Myocyte (in vitro differentiated cells): ENCODE measurements around the gene STXBP5L. TPM values are rescaled to one million over a fixed set of nuclear protein-coding genes. Genes with fewer than 3 reads are reported as not detected.
"Not testable (repeated sequence)": the region's sequence is repeated elsewhere in the genome, so short reads cannot be mapped to it uniquely, and the experiment has no call there.

Source experiments
- DNase-seq: peaks from one replicate; pipeline ENCODE4 v3.0.0-alpha.2; 2012; ENCODE audit warnings: low read depth
- total RNA-seq: library from RNA; depleted of rRNA; stranded (reverse); fragments of >200 nt; gene quantifications from 2 replicates; pipeline ENCODE4 v1.2.3, GENCODE V29; 2014

The STXBP5L gene
- total RNA-seq, 1 donor from 2014 or later: 0.19 TPM

GRCh38 chr3:121228971-121229370 is 321.0 kb downstream of the STXBP5L start:
- no peak for DNase-seq

- not testable (repeated sequence) for DNase-seq
Measured at GRCh38 chr3:121230194-121230593, 322.2 kb downstream of the STXBP5L start.

- DNase-seq: no peak
Measured at GRCh38 chr3:121231872-121232271, 323.9 kb downstream of the STXBP5L start.

- no peak for DNase-seq
Measured at GRCh38 chr3:121232309-121233225, 324.6 kb downstream of the STXBP5L start.

GRCh38 chr3:121243208-121243607 is 335.2 kb downstream of the STXBP5L start:
- no peak for DNase-seq

GRCh38 chr3:121252676-121253075 is 344.7 kb downstream of the STXBP5L start:
- no peak for DNase-seq

- DNase-seq: no peak
Measured at GRCh38 chr3:121269389-121269788, 361.4 kb downstream of the STXBP5L start.

- no peak for DNase-seq
Measured at GRCh38 chr3:121274411-121274810, 366.4 kb downstream of the STXBP5L start.

GRCh38 chr3:121295452-121295851 is 387.4 kb downstream of the STXBP5L start:
- no peak for DNase-seq

GRCh38 chr3:121295979-121296378 is 388.0 kb downstream of the STXBP5L start:
- no peak for DNase-seq

- DNase-seq: no peak
Measured at GRCh38 chr3:121324320-121324719, 416.3 kb downstream of the STXBP5L start.

- no peak for DNase-seq
Measured at GRCh38 chr3:121330118-121330517, 422.1 kb downstream of the STXBP5L start.

GRCh38 chr3:121330634-121331033 is 422.6 kb downstream of the STXBP5L start:
- peak; percentile 91 for DNase-seq

- DNase-seq: not testable (repeated sequence)
Measured at GRCh38 chr3:121355960-121356359, 448.0 kb downstream of the STXBP5L start.

GRCh38 chr3:121362035-121362734 is 454.2 kb downstream of the STXBP5L start:
- peak; percentile 64 for DNase-seq

GRCh38 chr3:121388308-121388707 is 480.3 kb downstream of the STXBP5L start:
- not testable (repeated sequence) for DNase-seq

GRCh38 chr3:121395967-121396366 is 488.0 kb downstream of the STXBP5L start:
- DNase-seq: not testable (repeated sequence)

- not testable (repeated sequence) for DNase-seq
Measured at GRCh38 chr3:121398051-121398450, 490.0 kb downstream of the STXBP5L start.

- no peak for DNase-seq
Measured at GRCh38 chr3:121399820-121400219, 491.8 kb downstream of the STXBP5L start.

- no peak for DNase-seq
Measured at GRCh38 chr3:121405631-121406030, 497.6 kb downstream of the STXBP5L start.

GRCh38 chr3:121411523-121411922 is 503.5 kb downstream of the STXBP5L start:
- no peak for DNase-seq

- DNase-seq: no peak
Measured at GRCh38 chr3:121414924-121415323, 506.9 kb downstream of the STXBP5L start.
